ENCODE measurements around the gene HKDC1. TPM values are rescaled to one million over a fixed set of nuclear protein-coding genes. Genes with fewer than 3 reads are reported as not detected.

The HKDC1 gene
- total RNA-seq, 4 donors from 2014 or later = 0.17 to 0.22 TPM; not detected in 2

- TF ChIP-seq CTCF (IDR thresholded peaks at IDR 0.05; ENCODE audit: low read depth) = no peak
Observed at GRCh38 chr10:69181433-69181832, 38.7 kb upstream of the HKDC1 start.

GRCh38 chr10:69182005-69182404 is 38.1 kb upstream of the HKDC1 start:
- no peak for TF ChIP-seq CTCF (IDR thresholded peaks at IDR 0.05; ENCODE audit: low read depth)

- no peak for TF ChIP-seq CTCF (IDR thresholded peaks at IDR 0.05; ENCODE audit: low read depth)
Observed at GRCh38 chr10:69186524-69186923, 33.6 kb upstream of the HKDC1 start.

- no peak for TF ChIP-seq CTCF (IDR thresholded peaks at IDR 0.05; ENCODE audit: low read depth)
Observed at GRCh38 chr10:69201045-69201444, 19.1 kb upstream of the HKDC1 start.

GRCh38 chr10:69202332-69202731 is 17.8 kb upstream of the HKDC1 start:
- no peak for TF ChIP-seq CTCF (IDR thresholded peaks at IDR 0.05; ENCODE audit: low read depth)

GRCh38 chr10:69208761-69209160 is 11.4 kb upstream of the HKDC1 start:
- TF ChIP-seq CTCF (IDR thresholded peaks at IDR 0.05; ENCODE audit: low read depth) = no peak

- no peak for TF ChIP-seq CTCF (IDR thresholded peaks at IDR 0.05; ENCODE audit: low read depth)
Observed at GRCh38 chr10:69209787-69210484, 10.2 kb upstream of the HKDC1 start.
